Keratinocyte (primary cell): ENCODE results near the gene FANCD2OS.

Source experiments
- CTCF ChIP-seq, 3 experiments: IDR thresholded peaks in 1 of 3; conservative IDR thresholded peaks in 1 of 3; optimal IDR thresholded peaks in 1 of 3; 2 replicates in 2 of 3; 3 replicates in 1 of 3; pipeline versions ENCODE3 to v1.5.1; 2011; ENCODE audit warnings: low read length in 3 of 3, mild to moderate bottlenecking in 3 of 3, moderate library complexity in 2 of 3, control low read depth in 1 of 3, inconsistent platforms in 1 of 3; ENCODE audit not compliant: insufficient read depth in 2 of 3; ENCODE audit errors: extremely low read depth in 1 of 3
- EZH2 ChIP-seq: IDR thresholded peaks from one replicate; pipeline ENCODE4 v1.6.1; 2012; ENCODE audit warnings: inconsistent platforms, mild to moderate bottlenecking, low read length, moderate library complexity

- TF ChIP-seq CTCF (optimal IDR thresholded peaks at IDR 0.05 in 1 of 3, IDR thresholded peaks at IDR 0.05 in 1 of 3, conservative IDR thresholded peaks at IDR 0.05 in 1 of 3; ENCODE audit: extremely low read depth in 1 of 3, insufficient read depth in 2 of 3, low read length in 3 of 3) (no peak), EZH2 (no peak)
Observed at GRCh38 chr3:10108091-10108490, at the start of gene FANCD2OS.
